ENCODE data around the gene RIT2.

Gene RIT2

DNA sequence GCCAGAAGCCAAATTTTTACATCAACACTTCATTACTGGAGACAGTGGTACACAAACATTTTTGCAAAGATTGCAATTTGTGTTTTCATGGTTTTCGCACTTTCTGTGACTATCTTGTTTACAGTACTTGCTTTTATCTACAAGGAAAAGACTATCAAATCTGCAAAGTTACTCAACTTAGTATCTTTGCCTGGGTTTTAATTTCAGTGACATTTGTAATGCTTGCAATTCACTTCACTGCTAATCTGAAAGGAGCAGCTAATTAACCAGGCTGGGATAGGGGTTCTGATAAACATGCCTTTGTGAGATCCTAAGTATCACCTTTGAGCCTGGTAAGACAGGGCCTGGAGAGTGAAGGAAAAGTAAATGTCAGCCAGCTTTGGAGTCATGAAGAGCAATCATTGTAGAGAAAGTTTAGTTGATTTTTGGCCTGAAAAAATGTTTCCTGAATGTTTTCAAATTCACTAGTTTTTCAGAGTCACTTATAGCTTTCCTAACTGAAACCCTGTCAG lies 194.2 kb downstream of the RIT2 start:
- no peak for DNase-seq

GRCh38 chr18:42920621-42921020 lies 194.9 kb downstream of the RIT2 start:
- DNase-seq, result no peak

DNA sequence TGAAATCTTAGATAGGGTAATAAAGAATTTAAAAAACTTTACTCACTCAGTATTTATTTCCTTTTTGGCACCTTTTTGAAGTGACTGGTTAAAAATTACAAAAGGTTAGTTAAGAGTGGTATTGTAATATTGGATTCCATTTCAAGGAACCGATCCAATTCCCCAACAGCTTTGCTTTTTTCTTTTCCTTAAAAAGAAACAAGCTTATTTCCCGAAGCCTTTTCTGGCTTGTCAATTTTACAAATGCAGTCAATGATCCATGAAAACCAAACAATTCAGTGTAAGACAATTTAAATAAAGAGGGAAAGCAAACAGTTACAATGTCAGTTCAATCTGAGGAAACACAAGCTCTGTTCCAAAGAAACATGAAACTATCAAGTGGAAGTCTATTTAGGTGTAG lies 200.2 kb downstream of the RIT2 start:
- no peak for DNase-seq

DNA sequence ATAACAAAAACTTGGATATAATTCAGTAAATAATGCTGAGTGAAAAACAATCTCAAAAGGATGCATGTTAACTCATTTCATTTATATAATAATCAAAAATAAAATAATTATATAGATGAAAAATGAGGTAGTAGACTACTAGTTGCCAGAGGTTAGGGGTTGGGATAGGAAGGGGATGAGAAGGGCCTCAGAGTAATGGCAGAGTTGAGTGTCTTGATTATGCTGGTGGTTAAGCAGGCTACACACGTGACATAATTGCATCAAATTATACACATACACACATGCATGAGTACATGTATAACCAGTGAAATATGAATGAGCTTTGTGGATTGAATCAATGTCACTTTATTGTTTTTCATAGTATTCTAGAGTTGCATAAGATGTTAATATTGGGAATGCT lies 201.0 kb downstream of the RIT2 start:
- DNase-seq, result no peak

DNA sequence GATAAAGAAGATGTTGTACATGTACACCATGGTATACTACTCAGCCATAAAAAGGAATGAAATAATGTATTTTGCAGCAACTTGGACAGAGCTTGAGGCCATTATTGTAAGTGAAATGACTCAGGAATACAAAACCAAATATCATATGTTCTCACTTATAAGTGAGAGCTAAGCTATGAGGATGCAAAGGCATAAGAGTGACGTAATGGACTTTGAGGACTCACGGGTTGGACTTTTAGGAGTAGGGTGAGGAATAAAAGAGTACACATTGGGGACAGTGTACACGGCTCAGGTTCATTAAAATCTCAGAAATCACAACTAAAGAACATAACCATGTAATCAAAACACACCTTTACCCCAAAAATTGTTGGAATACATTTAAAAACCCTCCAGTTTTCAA lies 206.4 kb downstream of the RIT2 start:
- no peak for DNase-seq

DNA sequence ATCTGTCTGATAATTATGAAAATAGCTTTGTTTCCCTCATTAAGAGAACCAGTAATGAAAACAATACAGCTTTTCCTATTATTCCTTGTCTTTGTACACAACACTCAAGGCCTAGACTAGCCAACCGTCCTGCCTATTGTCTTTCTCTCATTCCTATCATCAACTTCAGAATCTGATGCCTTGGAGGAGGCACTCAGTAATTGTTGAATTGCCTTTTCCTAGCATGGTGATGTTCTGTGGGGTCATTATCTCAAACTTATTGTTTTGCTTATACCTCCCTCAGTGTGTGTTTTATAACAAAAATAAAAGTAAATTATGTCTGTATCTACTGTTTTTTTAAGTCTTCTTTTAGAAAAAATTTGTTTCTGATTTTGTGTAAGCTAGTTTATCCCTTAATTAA lies 208.7 kb downstream of the RIT2 start:
- DNase-seq, result no peak

DNA sequence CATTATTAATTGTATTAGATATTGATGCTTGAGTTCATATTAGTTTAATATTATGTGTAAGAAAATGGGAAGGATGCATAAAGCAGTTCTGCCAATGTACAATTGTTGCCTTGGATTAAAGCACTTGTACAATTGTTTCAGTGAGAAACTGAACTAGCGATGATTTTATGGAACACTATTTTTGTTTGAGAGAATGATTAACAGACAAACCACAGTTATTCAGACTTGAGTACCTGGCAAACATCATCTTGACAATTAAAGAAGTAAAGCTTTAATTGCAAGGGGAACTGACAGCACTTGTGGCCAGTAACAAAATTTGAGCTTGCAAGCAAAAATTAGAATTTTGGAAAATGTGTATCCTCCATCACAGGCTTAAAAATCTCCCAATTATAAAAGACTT lies 214.3 kb downstream of the RIT2 start:
- no peak for DNase-seq

DNA sequence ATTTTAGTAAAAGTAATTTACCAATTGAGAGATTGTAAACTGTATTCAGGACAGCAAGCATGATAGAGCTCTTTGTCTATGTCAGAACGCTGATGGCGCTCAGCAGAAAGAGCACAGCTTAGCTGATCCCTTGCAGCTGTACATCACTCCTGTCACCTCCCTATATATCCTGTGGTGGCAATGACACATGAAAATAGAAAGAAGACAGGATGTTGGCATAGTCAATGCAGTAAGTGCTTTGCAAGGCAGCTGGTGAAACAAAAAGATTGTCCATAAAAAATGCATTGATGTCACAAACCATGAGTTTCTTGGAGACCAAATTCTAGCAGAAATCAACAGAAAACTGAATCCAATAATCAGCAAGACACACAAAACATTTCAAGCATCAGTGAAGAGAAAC lies 221.5 kb downstream of the RIT2 start:
- no peak for DNase-seq

DNA sequence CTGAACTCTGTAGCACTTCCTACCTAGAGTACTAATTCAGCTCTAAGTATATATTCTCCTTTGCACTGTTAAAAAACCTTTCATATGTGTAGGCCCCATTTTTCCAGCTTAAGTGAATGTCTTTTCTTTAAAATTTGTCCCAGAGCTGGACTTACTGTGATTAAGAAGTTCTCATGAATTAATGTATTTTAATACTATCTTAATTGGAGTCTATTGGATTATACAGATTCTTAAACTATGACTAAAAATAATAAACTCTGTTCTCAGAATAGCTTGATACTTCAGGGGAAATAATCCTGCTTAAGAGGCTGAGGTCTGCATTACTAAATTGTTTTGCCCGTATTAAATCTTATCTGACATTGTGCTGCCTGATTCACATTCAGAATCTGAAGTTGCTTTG lies 223.3 kb downstream of the RIT2 start:
- no peak for DNase-seq

GRCh38 chr18:42891705-42892104 lies 223.8 kb downstream of the RIT2 start:
- DNase-seq, result no peak

DNA sequence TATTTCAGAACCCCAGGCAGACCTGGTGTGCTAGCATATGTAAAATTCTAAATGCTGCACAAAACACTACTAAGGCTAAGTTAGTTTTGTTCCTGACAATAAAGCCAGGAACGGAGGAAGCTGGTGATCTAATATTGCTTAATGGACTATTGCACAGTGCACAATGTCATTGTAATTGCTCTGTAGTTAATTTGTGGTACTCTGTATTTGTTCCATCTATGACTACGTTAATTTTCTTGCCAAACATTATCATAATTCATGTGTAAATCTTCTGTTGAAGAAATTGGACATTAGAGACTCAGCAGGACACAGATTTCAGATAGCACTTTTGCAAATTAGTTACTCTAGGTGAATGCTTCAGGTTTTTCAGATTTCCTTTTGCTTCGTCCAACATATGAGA lies 232.3 kb downstream of the RIT2 start:
- no peak for DNase-seq

DNA sequence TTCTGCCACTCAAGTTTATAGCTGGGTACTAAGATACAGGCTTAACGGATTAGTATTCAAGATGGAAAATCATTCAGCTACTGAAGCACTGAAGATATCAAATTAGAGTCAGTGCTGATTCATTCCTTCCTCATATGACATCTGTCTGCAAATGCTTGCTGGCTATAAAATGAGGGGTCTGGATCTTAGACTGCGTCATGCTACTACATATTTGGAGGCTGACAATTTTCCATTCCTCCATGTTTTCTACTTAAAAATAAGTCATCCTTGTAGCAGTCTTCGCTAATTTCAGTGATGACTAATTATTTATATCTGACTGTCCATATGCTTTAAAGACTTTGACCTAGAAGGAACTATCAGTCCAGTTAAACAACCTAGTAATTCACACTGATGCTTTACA lies 233.4 kb downstream of the RIT2 start:
- DNase-seq, result peak; percentile 69

DNA sequence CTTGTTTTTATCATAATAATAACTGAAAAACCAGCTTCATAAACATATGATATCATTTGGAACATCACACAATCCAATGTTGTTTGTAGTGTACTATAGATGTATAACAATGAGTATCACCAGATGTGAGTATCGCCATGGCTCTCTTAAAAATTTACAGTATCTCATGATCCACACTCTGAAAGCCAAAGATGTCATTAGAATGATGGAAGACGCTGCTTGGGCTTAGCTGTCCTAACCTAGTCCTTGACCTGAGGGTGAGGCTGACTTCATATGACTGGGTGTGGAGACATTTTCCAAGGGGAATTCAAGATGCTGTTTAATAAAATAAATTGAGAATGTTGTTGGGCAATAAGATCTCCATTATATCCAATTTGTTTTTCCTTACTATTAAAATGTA lies 242.6 kb downstream of the RIT2 start:
- no peak for DNase-seq

DNA sequence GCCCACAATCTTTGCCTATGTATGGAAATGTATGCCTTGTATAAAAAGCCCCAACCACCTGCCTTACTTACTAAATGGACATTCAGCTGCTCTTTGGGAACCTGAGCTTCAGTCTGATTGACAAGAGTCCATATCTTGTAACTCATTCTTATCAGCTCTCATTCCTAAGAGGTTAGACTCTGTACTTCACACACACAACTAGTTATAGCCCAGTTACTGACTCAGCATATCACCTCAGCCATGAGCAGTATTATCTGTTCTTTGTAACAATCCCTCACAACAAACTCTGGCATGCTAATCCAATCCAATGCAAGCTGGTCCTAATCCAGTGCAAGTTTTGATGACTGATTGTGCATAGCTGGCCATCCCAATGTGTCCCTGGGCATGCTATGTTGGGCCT lies 250.6 kb downstream of the RIT2 start:
- no peak for DNase-seq

DNA sequence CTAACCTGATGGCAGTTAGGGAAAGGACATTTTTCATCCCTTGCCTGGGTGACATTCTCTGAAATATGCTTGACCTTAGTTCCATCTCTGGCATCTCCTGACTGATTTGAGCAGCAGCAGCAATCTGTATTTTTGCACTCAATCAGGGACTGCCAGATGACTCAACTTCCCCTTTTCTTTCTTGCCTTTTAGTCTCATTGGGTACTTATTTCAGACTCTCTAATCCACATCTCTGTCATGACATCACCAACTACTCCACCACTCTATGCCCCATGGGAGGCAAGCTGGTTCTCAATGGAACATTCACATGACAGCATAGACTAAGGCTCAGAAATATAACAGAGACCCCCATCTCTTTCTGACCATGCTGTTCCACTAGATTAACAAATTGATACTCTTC lies 254.2 kb downstream of the RIT2 start:
- no peak for DNase-seq

- DNase-seq, result no peak
These were observed 254.9 kb downstream of the RIT2 start for GRCh38 chr18:42860548-42860947.

DNA sequence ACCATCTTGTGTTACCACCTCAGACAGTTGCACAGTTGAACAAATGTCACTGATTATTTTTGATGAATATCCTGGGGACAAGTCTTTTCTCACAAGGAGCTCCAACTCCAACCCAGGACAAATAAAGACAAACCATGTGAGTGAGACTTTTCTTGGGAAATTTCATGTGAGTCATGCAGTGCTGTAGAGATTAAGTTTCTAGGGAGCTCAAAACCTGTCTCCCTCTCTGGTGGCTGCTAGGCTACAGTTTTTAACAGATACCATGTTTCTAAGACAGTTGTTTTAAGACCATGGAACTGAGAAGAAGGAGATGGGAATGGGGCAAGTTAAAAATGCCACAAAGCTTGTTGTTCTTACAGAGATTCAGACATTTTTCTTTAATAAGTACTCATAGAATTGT lies 255.5 kb downstream of the RIT2 start:
- peak; percentile 59 for DNase-seq

DNA sequence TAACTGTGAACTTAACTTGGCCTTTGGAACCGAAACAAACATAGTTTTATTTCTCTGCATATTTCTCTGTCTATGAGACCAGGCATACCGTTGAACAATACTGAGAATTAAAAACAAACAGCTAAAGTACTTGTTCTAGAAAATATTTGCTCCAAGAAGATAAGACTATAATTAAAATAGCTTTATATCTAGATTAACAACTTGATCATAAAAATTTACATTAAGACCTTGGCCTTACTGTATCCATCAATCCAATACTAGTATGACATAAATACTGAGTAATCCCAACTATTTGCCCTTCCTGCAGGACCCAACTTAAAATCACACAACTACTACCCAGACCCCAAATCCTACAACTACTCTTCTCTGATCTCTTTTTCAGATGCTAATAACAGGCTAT lies 260.9 kb downstream of the RIT2 start:
- no peak for DNase-seq

DNA sequence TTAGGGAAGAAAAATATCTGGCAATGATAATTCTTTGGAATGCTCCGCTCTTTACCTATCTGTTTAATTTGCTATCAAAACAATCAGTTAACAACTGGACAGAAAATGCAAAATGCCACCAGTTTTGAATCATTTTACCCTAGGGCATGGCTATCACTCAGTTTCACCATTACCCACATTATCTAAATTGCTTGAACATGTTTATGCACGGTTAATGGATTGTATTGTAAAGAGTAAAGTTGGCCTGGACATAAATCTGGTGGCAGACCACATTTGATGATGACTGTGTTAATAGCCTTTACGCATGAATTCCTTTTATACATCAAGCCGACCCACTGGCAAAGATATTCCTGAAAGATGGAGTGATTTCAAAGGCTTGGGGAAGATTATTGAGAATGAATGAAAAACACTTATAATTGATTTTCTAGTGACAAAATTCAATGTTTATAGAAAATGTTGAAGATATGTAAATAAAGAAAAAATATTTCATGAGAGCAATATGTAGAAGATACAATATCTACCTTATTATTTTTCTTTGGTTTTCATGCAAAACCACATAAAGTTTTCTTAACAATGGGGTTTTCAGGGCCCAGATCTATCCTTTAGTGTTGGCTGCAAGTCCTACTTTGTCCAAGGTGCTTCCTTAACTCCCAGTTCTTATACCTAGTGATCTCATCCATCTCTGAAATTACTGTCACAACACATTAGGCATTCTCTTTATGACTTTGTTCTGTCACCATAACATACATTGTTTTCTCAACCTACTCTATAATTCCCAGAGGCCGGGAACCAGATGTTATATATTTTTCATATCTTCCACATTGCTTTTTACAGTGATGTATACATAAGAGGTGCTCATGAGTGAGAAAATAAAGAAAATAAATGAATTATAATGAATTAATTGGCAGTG lies 265.1 kb downstream of the RIT2 start:
- no peak for DNase-seq

- DNase-seq, result no peak
These were observed 276.1 kb downstream of the RIT2 start for GRCh38 chr18:42839408-42839807.

GRCh38 chr18:42838546-42839145 lies 276.8 kb downstream of the RIT2 start:
- DNase-seq, result no peak

- no peak for DNase-seq
These were observed 284.5 kb downstream of the RIT2 start for GRCh38 chr18:42830936-42831335.

DNA sequence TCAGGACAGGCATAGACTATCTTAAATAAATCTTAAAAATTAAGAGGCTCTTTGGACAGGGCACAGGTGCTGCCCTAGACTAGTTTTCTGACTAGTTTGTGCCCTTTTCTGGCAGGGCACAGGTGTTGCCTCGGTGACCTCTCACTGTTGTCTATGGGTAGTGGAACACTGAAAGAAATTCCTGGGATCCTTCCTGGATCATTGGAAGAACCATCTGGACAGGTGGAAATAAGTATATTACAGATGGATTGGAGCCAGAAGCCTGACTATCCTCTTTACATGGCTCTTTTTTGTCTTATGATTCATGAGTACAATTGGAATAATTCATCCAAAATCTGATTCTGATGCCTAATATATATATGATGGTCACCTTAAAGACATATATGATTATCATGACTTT lies 286.6 kb downstream of the RIT2 start:
- no peak for DNase-seq

DNA sequence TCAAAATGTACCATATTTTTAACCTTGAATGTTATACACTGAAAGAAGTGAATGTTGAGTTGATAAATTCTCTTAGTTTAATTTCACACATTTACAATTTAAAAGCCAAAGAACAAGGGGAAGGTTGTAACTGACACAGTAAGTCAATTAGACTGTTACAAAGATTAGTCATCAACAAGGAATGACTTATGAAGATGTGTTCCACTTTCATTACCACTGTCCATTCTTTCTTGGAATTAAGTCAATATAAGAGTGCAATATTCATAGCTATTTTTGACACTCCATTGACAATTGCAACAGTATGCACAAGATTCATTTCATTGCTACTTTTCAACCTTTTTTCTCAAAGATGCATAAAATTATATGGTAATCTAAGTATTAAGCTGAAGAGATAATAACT lies 291.3 kb downstream of the RIT2 start:
- DNase-seq, result no peak

DNA sequence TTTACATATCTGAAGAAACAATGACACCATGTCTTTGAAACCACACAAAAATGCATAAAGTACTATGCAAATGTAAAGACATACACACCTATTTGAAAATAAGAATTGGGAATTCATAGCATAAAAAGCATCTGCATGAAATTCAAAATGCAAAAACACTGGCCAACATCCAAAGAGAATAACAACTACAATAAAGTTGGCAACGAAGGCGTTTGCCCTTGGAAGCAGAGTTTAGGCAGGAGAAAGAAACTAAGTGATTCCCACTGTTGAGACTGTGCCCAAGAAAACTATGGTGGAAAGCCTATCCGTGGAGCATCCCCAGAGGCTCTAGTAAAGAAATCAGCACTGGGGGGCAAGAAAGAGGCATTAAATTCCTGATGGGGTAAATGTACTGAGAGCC lies 292.8 kb downstream of the RIT2 start:
- no peak for DNase-seq
